ENCODE measurements around the gene NLRP1. TPM values are rescaled to one million over a fixed set of nuclear protein-coding genes. Genes with fewer than 3 reads are reported as not detected.

Gene NLRP1
- total RNA-seq, 4 donors from 2014 or later, result 10.4 to 33.4 (median 14.3) TPM

DNA sequence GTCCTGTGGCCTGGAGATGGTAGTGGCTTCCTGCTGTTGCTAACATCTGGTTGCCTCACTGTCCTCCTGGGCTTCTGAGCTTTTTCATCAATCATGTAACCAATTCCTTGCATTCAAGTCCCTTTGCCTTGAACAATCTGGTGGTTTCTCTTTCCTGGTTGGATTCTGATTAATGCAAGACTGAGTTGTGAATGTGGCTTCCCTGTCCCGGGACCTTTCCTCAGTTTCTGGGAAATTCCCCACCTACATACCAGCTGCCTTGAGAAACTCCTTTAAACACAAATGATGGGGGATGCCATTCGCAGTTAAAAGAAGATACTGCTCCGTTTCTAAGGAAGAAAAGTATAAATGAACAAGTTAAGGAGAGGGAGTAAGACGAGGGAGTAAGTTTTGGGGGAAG is 39.9 kb upstream of the NLRP1 start:
- 39 to 56% methylated on average over 4 of the region's 4 CpGs for WGBS, 2 donors
- DNase-seq, result no peak
- no peaks in the 10 kb centered on the region for H3K9me3 ChIP-seq
- H3K27me3 ChIP-seq, result peaks cover 0 to 67% (median 0%) of the 10 kb centered on the region in 4 donors
- H3K36me3 ChIP-seq, result no peaks in the 10 kb centered on the region
- no peak overlapping the region for H3K4me3 ChIP-seq
- TF ChIP-seq POLR2A (IDR thresholded peaks at IDR 0.05), result no peak
- TF ChIP-seq, protein P1, sequence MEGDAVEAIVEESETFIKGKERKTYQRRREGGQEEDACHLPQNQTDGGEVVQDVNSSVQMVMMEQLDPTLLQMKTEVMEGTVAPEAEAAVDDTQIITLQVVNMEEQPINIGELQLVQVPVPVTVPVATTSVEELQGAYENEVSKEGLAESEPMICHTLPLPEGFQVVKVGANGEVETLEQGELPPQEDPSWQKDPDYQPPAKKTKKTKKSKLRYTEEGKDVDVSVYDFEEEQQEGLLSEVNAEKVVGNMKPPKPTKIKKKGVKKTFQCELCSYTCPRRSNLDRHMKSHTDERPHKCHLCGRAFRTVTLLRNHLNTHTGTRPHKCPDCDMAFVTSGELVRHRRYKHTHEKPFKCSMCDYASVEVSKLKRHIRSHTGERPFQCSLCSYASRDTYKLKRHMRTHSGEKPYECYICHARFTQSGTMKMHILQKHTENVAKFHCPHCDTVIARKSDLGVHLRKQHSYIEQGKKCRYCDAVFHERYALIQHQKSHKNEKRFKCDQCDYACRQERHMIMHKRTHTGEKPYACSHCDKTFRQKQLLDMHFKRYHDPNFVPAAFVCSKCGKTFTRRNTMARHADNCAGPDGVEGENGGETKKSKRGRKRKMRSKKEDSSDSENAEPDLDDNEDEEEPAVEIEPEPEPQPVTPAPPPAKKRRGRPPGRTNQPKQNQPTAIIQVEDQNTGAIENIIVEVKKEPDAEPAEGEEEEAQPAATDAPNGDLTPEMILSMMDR (IDR thresholded peaks at IDR 0.05), result no peak
- intact Hi-C loops (cut with DNase I), result no loop called here
- no peak overlapping the region for H3K27ac ChIP-seq
- no peaks in the 10 kb centered on the region for H3K4me1 ChIP-seq

DNA sequence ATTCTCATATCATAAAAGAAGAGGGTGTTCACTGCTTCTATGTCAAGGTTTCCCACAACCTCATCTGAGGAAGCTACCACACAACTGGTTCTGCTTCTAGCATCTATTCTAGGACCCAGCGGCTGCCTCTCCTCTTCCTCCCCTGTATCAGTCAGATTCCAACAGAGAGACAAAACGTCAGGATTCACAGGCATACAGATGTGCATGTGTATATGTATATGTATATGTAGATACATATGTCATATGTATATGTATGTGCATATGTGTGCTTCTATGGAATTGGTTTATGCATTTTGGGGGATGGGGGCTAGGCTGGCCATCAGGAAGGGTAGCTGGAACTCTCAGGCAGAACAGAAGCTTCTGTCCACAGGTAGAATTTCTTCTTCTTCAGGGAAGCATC is 37.4 kb upstream of the NLRP1 start:
- DNase-seq, result no peak
- Histone ChIP-seq H3K27me3 (peaks cover 0 to 70% (median 0%) of the 10 kb centered on the region in 4 donors), H3K4me3 (no peak overlapping the region), H3K9me3 (no peaks in the 10 kb centered on the region), H3K4me1 (no peaks in the 10 kb centered on the region), H3K27ac (no peak overlapping the region), H3K36me3 (no peaks in the 10 kb centered on the region)
- intact Hi-C loops (cut with DNase I), result no loop called here
- 56 to 64% methylated on average over 2 of the region's 2 CpGs for WGBS, 2 donors
- no peak for TF ChIP-seq POLR2A (IDR thresholded peaks at IDR 0.05)
- TF ChIP-seq, protein P1 (IDR thresholded peaks at IDR 0.05), result no peak

DNA sequence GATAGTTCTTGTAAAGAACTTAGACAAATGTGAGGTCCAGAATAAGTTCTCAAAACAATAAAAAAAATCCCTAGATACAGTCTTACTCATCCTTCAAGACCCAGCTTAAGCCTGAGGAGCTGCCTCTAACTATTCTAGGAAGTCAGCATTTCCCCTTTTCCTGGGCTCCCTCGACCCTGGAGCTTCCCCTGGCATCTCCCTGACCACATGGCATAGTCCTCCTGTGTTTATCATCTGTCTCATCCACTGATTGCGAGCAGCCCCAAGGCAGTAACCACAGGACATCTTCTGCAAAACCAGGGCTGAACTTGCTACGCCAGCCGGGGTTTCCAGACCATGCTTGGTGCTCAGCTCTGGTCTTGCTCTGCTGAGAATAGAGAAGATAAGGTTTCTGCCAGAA is 36.7 kb upstream of the NLRP1 start:
- intact Hi-C loops (cut with DNase I), result no loop called here
- Histone ChIP-seq H3K27me3 (peaks cover 0 to 70% (median 0%) of the 10 kb centered on the region in 4 donors), H3K27ac (no peak overlapping the region), H3K4me3 (no peak overlapping the region), H3K4me1 (no peaks in the 10 kb centered on the region), H3K9me3 (no peaks in the 10 kb centered on the region), H3K36me3 (no peaks in the 10 kb centered on the region)
- 60 to 67% methylated on average over 3 to 4 of the region's 4 CpGs for WGBS, 2 donors
- DNase-seq, result no peak
- TF ChIP-seq POLR2A (IDR thresholded peaks at IDR 0.05), result no peak
- TF ChIP-seq, protein P1 (IDR thresholded peaks at IDR 0.05), result no peak

DNA sequence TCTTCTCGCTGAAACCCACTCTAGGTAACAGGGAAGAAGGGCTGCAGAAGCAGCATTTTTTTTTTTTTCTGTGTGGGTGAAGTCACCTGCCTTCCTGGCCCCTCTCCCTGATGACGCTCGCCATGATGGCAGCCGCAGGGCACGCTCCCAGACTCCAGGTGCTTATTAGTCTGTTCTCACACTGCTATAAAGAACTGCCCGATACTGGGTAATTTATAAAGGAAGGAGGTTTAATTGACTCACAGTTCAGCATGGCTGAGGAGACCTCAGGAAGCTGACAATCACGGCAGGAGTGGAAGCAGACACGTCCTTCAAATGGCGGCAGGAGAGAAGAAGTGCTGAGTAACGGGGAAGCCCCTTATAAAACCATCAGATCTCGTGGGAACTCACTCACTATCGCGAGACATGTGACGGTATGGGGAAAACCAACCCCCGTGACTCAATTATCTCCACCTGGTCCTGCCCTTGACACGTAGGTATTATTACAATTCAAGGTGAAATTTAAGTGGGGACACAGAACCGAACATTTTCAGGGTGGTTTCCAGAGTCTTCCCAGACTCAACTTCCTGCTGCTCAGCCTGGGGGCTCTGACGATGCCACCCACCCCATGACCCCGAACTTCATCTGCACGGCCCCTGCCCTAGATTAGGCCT is 34.9 kb upstream of the NLRP1 start:
- Histone ChIP-seq H3K27ac (no peak overlapping the region), H3K36me3 (no peaks in the 10 kb centered on the region), H3K27me3 (peaks cover 0 to 69% (median 0%) of the 10 kb centered on the region in 4 donors), H3K9me3 (no peaks in the 10 kb centered on the region), H3K4me1 (no peaks in the 10 kb centered on the region), H3K4me3 (no peak overlapping the region)
- TF ChIP-seq POLR2A (IDR thresholded peaks at IDR 0.05), result no peak
- TF ChIP-seq, protein P1 (IDR thresholded peaks at IDR 0.05), result no peak
- no peak for DNase-seq
- WGBS, 2 donors, result 72 to 90% methylated on average over 5 to 19 of the region's 20 CpGs
- intact Hi-C loops (cut with DNase I), result no loop called here

DNA sequence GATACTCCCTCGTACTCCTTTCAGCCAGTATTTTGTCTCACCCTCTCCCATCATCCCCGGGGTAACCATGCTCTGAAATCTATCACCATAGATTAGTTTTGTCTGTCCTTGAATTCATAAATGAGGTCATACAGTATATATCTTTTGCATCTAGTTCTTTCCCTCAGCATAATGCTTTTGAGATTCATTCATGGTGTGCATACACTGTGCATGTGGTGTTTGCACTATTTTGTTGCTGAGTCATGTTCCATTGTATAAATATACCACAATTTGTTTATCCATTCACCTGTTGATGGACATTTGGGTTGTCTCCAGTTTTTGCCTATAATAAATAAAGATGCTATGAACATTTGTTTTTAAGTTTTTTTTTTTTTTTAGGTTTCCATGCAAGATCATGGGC is 34.2 kb upstream of the NLRP1 start:
- no peak for DNase-seq
- no peaks in the 10 kb centered on the region for H3K36me3 ChIP-seq
- no peaks in the 10 kb centered on the region for H3K9me3 ChIP-seq
- TF ChIP-seq, protein P1 (IDR thresholded peaks at IDR 0.05), result no peak
- no peak for TF ChIP-seq POLR2A (IDR thresholded peaks at IDR 0.05)
- intact Hi-C loops (cut with DNase I), result no loop called here
- H3K27ac ChIP-seq, result no peak overlapping the region
- H3K4me1 ChIP-seq, result no peaks in the 10 kb centered on the region
- H3K4me3 ChIP-seq, result no peak overlapping the region
- peaks cover 0 to 70% (median 0%) of the 10 kb centered on the region in 4 donors for H3K27me3 ChIP-seq
- WGBS, 2 donors, result 62 to 74% methylated on average over 2 of the region's 2 CpGs
